Keratinocyte (primary cell): Measurements from ENCODE around the gene SPTAN1. TPM values are rescaled to one million over a fixed set of nuclear protein-coding genes. Genes with fewer than 3 reads are reported as not detected.

ENCODE experiments used
- DNase-seq: peaks from one replicate; pipeline ENCODE4 v3.0.0-alpha.2; 2011; ENCODE audit warnings: low read depth, missing footprints, low spot score
- FAIRE-seq: peaks from 2 replicates; lab custom pipeline; 2011; peaks lifted over from hg19 to GRCh38; lab: Jason Lieb, UNC
- H2AFZ ChIP-seq: 2 replicates; pipeline ENCODE4 v1.6.0; 2012; ENCODE audit warnings: low read length, control low read depth, inconsistent platforms; ENCODE audit not compliant: control insufficient read depth
- H3K27ac ChIP-seq: 2 replicates; pipeline ENCODE4 v1.5.1; 2011; ENCODE audit warnings: low read length; ENCODE audit not compliant: control insufficient read depth, insufficient read depth
- H3K27me3 ChIP-seq: 3 replicates; pipeline ENCODE4 v1.6.0; 2011; ENCODE audit warnings: low read length; ENCODE audit not compliant: control insufficient read depth, insufficient read depth; ENCODE audit errors: extremely low read depth
- H3K36me3 ChIP-seq, 2 experiments: 2 replicates in 1 of 2; 3 replicates in 1 of 2; pipeline ENCODE4 v1.5.1; 2011; ENCODE audit warnings: low read length in 2 of 2, mild to moderate bottlenecking in 1 of 2; ENCODE audit not compliant: control insufficient read depth in 2 of 2, insufficient read depth in 2 of 2; ENCODE audit errors: extremely low read depth in 1 of 2
- H3K4me1 ChIP-seq: 3 replicates; pipeline ENCODE4 v1.5.1; 2011; ENCODE audit warnings: low read length; ENCODE audit not compliant: control insufficient read depth, insufficient read depth; ENCODE audit errors: extremely low read depth
- H3K4me2 ChIP-seq: 3 replicates; pipeline ENCODE4 v1.6.0; 2011; ENCODE audit warnings: low read depth, low read length; ENCODE audit not compliant: control insufficient read depth, insufficient read depth; ENCODE audit errors: extremely low read depth
- H3K4me3 ChIP-seq, 3 experiments: fragments of 200-600 bp in 1 of 3; sonication (generic) in 1 of 3; 2 replicates in 2 of 3; 3 replicates in 1 of 3; pipeline ENCODE4 v1.5.1; 2011 to 2016; ENCODE audit warnings: low read length in 3 of 3, mild to moderate bottlenecking in 3 of 3, control low read depth in 2 of 3, inconsistent platforms in 1 of 3, low read depth in 1 of 3, mixed read lengths in 1 of 3, mixed run types in 1 of 3, moderate library complexity in 1 of 3; ENCODE audit not compliant: control insufficient read depth in 2 of 3, insufficient read depth in 2 of 3; ENCODE audit errors: extremely low read depth in 1 of 3
- H3K79me2 ChIP-seq: 2 replicates; pipeline ENCODE4 v1.6.0; 2012; ENCODE audit warnings: low read length; ENCODE audit not compliant: control insufficient read depth, insufficient read depth
- H3K9ac ChIP-seq: 3 replicates; pipeline ENCODE4 v1.6.0; 2011; ENCODE audit warnings: low read length; ENCODE audit not compliant: control insufficient read depth, insufficient read depth; ENCODE audit errors: extremely low read depth
- H3K9me1 ChIP-seq: 3 replicates; pipeline ENCODE4 v1.6.0; 2011; ENCODE audit warnings: low read length; ENCODE audit not compliant: control insufficient read depth, insufficient read depth; ENCODE audit errors: extremely low read depth
- H3K9me3 ChIP-seq: 2 replicates; pipeline ENCODE4 v1.5.1; 2012; ENCODE audit warnings: low read depth, low read length; ENCODE audit not compliant: control insufficient read depth
- H4K20me1 ChIP-seq: 3 replicates; pipeline ENCODE4 v1.6.0; 2011; ENCODE audit warnings: low read length; ENCODE audit not compliant: control insufficient read depth, insufficient read depth; ENCODE audit errors: extremely low read depth
- CTCF ChIP-seq, 3 experiments: IDR thresholded peaks in 1 of 3; conservative IDR thresholded peaks in 1 of 3; optimal IDR thresholded peaks in 1 of 3; 2 replicates in 2 of 3; 3 replicates in 1 of 3; pipeline versions ENCODE3 to v1.5.1; 2011; ENCODE audit warnings: low read length in 3 of 3, mild to moderate bottlenecking in 3 of 3, moderate library complexity in 2 of 3, control low read depth in 1 of 3, inconsistent platforms in 1 of 3; ENCODE audit not compliant: insufficient read depth in 2 of 3; ENCODE audit errors: extremely low read depth in 1 of 3
- EZH2 ChIP-seq: IDR thresholded peaks from one replicate; pipeline ENCODE4 v1.6.1; 2012; ENCODE audit warnings: inconsistent platforms, mild to moderate bottlenecking, low read length, moderate library complexity
- dilution Hi-C: fragments of 300-500 bp; cut with MboI; formaldehyde crosslinking; loops from one replicate; pipeline ENCODE4 v1.7.0; 2020; ENCODE audit warnings: low sequenced_read_pairs; ENCODE audit not compliant: extremely low pct_ligation_motif_present
- polyA plus RNA-seq, 5 experiments: library from polyadenylated mRNA; depleted of rRNA in 3 of 5; stranded (reverse) in 3 of 5; stranded (forward) in 1 of 5; unstranded in 1 of 5; fragments of >200 nt; gene quantifications; 1 replicate in 1 of 5; 2 replicates in 3 of 5; 3 replicates in 1 of 5; pipeline versions ENCODE4 v1.2.1 to v1.2.3, GENCODE V29; 2011 to 2012; ENCODE audit warnings: missing spikeins in 2 of 5, low read depth in 1 of 5, low replicate concordance in 1 of 5

Gene SPTAN1
- polyA plus RNA-seq, 1 donor (not counting 4 experiments of a cell fraction or from before 2014, with no cell fraction given), result 98.7 TPM

- TF ChIP-seq EZH2, result no peak
- TF ChIP-seq CTCF (optimal IDR thresholded peaks at IDR 0.05 in 1 of 3, IDR thresholded peaks at IDR 0.05 in 1 of 3, conservative IDR thresholded peaks at IDR 0.05 in 1 of 3; ENCODE audit: extremely low read depth in 1 of 3, insufficient read depth in 2 of 3, low read length in 3 of 3), result no peak
- no peak for DNase-seq
- Histone ChIP-seq H3K9me3 (no peaks in the 10 kb centered on the region), H3K9me1 (no peaks in the 10 kb centered on the region), H3K9ac (no peak overlapping the region), H3K27ac (no peak overlapping the region), H3K79me2 (no peaks in the 10 kb centered on the region), H3K4me3 (no peak overlapping the region), H3K4me1 (peaks cover 19% of the 10 kb centered on the region), H3K27me3 (no peaks in the 10 kb centered on the region), H4K20me1 (peaks cover 4% of the 10 kb centered on the region), H3K4me2 (no peak overlapping the region), H3K36me3 (peaks cover 28 to 39% of the 10 kb centered on the region in 2 experiments), H2AFZ (no peak overlapping the region)
- FAIRE-seq, result no peak
- dilution Hi-C loops, result no loop called here
These were observed 80.1 kb downstream of the SPTAN1 start for GRCh38 chr9:128632486-128632885.

GRCh38 chr9:128633057-128633456 is 80.7 kb downstream of the SPTAN1 start:
- dilution Hi-C loops, result no loop called here

More at GRCh38 chr9:128633057-128633456, 80.7 kb downstream of the SPTAN1 start:
- Histone ChIP-seq H3K4me3 (no peak overlapping the region), H2AFZ (no peak overlapping the region), H3K9me1 (no peaks in the 10 kb centered on the region), H3K27me3 (no peaks in the 10 kb centered on the region), H4K20me1 (peaks cover under 1% of the 10 kb centered on the region), H3K79me2 (no peaks in the 10 kb centered on the region), H3K4me1 (peaks cover 19% of the 10 kb centered on the region), H3K4me2 (no peak overlapping the region), H3K9me3 (no peaks in the 10 kb centered on the region), H3K9ac (no peak overlapping the region), H3K27ac (no peak overlapping the region), H3K36me3 (peaks cover 24 to 34% of the 10 kb centered on the region in 2 experiments)
- no peak for TF ChIP-seq CTCF (optimal IDR thresholded peaks at IDR 0.05 in 1 of 3, IDR thresholded peaks at IDR 0.05 in 1 of 3, conservative IDR thresholded peaks at IDR 0.05 in 1 of 3; ENCODE audit: extremely low read depth in 1 of 3, insufficient read depth in 2 of 3, low read length in 3 of 3)
- no peak for TF ChIP-seq EZH2
- FAIRE-seq (no peak), DNase-seq (no peak)
